GM19025 (cell line): ENCODE data around the gene FLG2.

Experiments
- ATAC-seq: cut with Tn5 transposase; IDR thresholded peaks from one replicate; pipeline ENCODE4 v1.9.1; 2021; ENCODE audit warnings: mild to moderate bottlenecking, low read depth, moderate library complexity; ENCODE audit not compliant: unreplicated experiment

FLG2 gene

GRCh38 chr1:152359906-152360305 lies at the start of gene FLG2:
Gene FLG2, minus strand, starts transcription at chr1:152360006. Its CDS starts 1,122 bp downstream, at chr1:152358884.
- ATAC-seq = no peak

- ATAC-seq = no peak
These were observed 48.9 kb upstream of the FLG2 start for GRCh38 chr1:152408664-152409063.

DNA sequence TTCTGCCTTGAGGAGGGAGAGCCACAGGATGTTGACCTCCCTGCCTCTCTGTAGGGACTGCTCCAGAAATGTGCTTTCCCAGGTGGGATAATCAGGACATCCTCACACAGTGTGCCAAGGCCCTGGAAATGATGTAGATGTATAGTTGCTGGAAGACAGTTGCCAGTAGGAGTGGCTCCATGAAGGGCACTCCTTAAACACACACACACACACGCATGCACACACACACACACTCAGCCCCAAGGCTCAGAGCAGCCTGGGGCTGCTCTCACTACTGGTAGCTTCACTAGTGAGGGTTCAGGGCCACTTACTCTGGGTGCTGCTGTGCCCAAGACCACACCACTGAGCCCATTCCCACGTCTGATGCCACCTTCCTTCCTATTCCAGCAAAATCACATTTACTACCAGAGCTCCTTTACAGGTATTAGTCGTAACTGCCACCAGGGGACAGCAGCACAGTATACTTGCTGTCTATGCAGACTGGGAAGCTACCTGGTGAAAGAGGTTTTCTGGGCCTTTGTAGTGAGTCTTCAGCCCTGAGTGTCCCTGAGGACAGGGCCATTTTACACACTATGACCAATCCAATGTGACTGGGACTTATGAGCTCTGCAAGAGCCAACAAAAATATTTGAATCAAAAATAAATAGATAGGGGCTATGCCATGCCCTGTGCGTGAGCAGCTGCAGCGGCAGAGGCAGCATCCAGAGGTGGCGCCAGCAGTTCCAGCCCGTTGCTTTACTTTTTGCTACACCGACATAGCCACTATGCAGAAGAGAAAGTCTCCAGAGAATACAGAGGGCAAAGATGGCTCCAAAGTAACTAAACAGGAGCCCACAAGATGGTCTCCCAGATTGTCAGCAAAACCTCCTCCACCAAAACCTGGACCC lies 39.2 kb upstream of the FLG2 start:
- ATAC-seq = no peak

DNA sequence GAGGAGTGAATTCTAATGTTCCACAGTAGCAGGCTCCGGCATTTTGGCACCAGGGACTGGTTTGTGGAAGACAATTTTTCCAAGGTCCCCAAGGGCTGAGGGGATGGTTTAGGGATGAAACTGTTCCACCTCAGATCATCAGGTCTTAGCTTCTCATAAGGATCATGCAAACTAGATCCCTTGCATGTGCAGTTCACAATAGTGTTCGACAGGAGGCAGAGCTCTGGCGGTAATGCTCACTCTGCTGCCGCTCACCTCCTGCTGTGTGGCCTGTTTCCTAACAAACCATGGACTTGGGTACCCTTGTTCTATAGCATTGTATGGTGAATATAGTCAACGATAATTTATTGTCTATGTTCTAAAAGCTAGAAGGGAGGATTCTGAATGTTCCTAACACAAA lies 37.7 kb upstream of the FLG2 start:
- no peak for ATAC-seq

DNA sequence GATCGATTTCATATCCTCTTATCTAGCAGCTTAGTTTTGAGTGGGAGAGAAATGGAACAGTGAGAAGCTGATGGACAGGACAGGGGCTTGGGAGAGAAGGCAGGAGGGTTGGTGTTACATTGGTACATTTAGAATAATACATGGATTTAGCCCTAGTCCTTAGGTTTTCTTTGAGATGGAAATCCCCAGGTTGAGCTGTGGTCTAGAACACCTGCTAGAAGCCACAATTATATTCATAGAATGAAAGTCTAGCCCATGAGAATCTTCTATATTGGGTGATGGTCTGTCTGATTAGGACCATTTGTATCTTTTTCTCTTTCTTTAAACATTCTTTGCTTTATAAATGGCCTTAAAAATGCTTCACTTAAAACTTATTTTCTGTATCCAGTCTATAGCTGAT lies 34.3 kb upstream of the FLG2 start:
- no peak for ATAC-seq

DNA sequence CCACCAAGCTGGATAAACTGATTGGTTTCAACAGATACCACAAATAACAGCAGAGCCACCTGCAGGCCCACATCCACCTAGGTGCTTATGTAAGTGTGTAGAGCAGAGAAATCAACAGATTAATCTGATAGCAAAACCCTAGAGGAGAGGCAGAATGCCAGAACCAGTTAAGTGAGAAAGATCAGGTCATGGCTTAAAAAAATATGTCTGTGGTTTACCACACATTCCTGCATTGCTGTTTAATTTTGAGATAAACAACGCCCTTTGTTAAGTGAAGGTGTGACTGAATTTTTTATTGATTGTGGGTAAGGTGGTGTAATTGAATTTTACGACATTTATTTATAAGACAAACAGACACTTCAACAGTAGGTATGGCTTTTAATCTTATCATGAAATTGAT lies 33.1 kb upstream of the FLG2 start:
- ATAC-seq = no peak

DNA sequence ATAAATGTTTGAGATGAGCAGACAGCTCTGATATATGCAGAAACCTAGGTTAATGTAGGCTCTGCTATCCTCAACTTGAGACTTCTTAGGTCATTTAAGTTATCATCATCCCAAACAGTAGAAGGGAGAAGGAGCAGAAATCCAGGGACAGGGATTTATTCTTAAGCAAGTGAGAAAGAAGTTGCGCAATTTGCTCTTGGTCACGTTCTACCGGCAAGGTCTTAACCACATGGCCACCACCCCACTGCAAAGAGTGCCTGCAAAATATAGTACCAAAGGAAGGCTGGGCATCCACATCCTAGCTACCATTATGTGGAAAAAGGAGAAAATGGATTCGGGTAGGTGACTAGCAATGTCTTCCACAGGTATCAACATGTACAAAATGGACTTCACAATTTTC lies 29.1 kb upstream of the FLG2 start:
- ATAC-seq = no peak

DNA sequence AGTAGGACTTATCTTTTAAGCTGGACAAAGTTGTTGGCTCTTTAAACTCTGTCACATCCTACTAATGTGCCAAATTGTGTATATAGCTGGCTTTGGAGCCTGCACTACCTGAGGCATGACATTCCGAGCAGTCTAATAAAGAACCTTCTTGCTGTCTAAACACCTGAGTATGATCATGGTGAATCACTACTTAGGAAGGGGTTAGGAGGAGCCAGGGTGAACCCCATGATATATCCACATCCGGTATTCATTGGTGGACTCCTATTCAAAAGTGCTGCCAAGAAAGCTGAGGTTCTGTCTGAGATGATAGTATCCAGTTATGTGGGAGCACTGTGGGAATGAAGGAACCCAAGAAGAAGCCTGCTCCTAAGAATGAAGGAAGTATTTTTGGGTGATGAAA lies 27.1 kb upstream of the FLG2 start:
- no peak for ATAC-seq

- ATAC-seq = no peak
These were observed 21.1 kb upstream of the FLG2 start for GRCh38 chr1:152380932-152381331.

DNA sequence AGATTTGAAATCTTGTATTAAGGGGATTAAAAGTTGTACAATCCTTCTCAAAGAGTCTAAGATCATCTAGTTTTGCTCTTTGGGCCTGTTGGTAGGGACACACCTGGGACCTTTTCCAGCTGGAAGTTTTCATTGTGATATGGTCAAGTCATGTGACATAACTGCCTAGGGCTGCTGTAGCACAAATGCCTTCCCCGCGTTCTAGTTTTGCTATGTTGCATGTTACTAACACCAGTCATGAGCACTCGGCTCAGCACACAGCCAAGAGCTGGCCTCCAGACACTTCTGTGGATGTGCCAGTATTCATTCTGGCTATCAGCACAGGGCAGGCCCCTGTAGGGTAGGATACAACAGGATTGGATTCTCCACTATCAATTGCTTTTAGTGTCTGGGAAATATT lies 14.6 kb upstream of the FLG2 start:
- ATAC-seq = no peak

- no peak for ATAC-seq
These were observed 12.9 kb upstream of the FLG2 start for GRCh38 chr1:152372672-152373071.

GRCh38 chr1:152367436-152367835 lies 7.6 kb upstream of the FLG2 start:
- no peak for ATAC-seq

- ATAC-seq = no peak
These were observed 3.1 kb downstream of the FLG2 start for GRCh38 chr1:152356736-152357135.

DNA sequence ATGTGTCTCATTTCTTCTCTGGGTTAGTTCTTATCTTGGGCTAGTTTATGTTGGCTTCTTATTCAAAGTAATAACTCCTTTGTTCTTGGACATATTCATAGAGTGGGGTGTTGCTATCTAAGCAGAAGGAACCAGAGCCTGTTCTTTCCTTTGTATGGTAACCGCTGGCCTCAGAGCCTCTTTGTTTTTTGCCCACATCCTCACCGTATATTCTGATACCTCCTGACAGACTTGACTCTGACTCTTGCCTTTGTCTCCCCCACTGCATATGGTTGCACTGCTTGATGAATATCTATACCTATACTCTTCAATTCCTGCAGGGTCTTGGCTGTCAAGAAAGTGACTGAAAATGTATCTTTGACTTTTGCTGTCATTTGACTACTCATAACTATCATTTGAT lies 10.2 kb downstream of the FLG2 start:
- ATAC-seq = no peak

DNA sequence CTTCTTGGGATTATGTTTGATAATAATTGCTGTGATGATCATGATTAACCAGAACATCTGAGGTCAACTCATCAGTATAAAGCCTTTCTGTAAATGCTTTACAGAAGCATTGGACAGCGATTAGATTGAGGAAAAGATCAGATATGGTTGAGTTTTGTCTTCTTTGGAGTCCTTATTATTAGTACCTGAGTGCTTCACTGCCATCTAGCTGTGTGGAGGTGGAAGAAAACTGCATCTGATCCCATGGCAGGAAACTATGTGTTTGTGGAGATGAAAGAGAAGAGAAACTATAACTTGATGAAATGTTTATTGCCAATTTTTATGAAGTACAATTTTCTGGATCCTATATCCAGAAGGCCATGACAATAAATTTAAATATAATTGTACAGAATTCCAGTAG lies 11.4 kb downstream of the FLG2 start:
- no peak for ATAC-seq

DNA sequence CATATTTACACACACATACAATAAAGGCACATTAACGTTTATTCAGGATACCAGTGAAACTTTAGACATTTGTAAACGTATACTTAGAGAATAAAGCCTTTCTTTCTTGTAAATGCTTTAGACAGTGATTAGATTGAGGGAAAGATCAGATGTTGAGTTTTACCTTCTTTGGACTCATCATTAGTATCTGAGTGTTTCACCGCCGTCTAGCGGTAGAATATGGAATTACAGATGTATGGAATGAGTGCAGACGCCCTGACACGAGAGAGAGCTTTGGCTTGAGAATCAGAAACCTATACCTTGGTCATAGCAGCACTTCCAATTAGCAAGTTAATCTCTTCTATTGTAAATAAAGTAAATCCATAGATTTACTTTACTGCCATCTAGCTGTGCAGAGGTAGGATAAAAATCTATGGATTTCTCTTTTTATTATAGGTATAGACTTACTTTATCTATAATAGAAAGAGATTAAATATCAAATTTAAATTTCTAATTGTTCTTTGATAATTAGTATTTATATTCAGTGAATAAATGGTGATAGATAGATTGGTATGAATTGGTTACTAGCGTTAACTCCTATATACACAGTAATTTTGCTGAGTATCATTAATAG lies 12.6 kb downstream of the FLG2 start:
- ATAC-seq = no peak

DNA sequence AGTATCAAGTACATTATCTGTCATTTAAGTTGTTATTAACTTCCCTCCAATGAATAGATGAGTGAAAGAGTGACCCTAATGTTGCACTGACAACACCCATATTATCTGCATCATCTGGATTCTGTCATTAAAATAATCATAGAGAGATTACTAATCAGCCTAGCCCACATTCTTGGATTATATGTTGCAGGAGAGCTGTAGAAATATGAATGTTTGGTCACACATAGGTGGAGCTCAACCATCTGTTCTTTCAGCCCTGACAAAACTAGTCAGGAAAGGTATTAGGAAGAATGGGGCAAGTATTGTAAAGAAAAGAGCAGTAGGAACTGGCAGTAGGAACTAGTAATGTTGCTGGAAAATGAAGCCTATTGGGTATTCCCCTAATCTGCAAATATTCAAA lies 15.4 kb downstream of the FLG2 start:
- ATAC-seq = no peak

- ATAC-seq = no peak
These were observed 16.8 kb downstream of the FLG2 start for GRCh38 chr1:152343006-152343405.

DNA sequence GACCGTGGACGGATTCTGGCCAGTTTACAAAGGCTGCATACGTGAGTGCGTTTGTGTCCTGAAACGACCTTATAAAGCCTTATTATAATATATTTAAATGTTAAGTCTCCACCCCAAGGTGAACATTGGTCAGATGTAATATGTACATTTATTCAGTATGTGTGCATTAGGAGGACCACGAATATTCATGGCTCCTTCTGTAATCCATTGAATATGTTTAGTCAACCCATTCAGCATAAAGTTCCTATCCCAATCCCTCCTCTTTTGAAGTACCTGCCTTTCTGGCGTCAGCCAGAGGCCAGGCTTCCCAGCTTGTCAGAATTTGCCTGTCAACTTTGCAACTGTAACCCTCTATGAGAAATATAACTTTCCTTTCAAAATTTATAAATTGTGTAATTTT lies 24.4 kb downstream of the FLG2 start:
- no peak for ATAC-seq

DNA sequence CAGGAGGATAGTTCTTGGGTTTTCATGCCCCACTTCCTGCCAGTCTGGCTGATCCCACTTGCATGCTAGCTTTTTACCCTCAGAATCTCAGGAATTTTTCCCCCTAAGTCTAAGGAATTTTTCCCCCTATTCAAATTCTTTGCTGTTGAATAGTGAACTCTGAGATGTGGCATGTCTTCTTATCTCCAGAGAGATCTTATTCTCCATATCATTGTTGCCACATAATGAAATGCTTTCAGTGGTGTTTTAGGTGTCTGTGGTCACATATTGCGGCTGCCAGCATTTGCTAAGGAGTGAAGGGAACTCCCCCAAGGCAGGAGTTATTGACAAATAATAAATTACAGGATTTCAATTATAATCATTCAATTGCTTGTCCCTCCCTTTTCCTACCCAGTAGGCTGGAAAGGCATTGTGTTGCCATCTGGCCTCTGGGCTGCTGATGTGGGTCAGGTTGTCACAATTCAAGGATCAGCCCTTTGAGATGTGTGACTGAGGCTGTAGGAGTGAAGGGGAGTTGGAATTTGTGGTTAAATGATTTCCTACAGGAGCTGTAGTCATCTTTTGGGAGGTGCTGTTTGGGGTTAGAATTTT lies 30.9 kb downstream of the FLG2 start:
- no peak for ATAC-seq

DNA sequence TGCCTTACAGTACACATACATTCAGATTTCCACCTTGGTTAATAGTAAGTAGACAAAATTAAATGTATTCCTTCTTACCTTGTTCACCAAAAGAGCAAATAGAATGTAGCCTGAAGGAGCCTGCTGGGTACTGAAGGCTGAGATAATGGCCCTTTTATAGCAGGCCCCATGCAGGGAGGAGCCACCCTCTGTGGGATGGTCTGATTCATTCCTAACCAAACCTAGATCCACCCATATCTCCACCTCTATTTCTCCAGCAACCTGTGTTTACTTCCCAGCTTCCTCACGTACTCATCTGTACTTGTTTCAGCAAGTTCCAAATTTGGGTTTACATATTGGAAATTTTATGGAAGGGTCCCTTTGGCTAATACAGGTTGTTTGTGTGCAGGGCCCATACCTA lies 34.7 kb downstream of the FLG2 start, which contains the start of gene FLG:
Gene FLG, minus strand, starts transcription at position 129 of the 400 bp plus-strand sequence. CDS start 9,783 bp downstream, outside the sequence.
- no peak for ATAC-seq

DNA sequence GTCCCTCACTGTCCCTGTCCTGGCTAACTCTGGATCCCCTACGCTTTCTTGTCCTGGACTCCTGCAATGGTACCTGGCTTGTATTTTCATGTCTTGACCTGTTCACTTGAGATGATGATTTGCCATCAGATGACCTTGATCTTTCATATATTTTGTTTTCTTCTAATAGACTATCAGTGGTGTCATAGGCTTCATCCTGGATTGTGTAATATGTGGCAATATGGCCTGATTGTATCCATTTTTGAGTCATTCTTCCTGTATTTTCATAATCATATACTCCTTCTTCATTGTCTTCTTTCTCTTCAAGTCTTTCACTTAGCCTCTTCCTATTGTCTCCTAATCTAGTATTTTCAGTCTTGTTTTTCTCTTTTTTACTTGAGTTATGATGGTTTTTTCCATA lies 45.8 kb downstream of the FLG2 start:
- ATAC-seq = no peak
